NOMO-1 treated with dmso at 0.1 percent for 144 hours (cell line): ENCODE measurements around the gene SLC4A2.

Experiments used
- DNase-seq: peaks from one replicate; lab custom pipeline; 2025; ENCODE audit not compliant: unreplicated experiment; lab: John Stamatoyannopoulos, UW

Gene SLC4A2

GRCh38 chr7:151125846-151126481 lies 66.6 kb downstream of the SLC4A2 start:
- no peak for DNase-seq
